ENCODE results near the gene CCNK.

The CCNK gene

DNA sequence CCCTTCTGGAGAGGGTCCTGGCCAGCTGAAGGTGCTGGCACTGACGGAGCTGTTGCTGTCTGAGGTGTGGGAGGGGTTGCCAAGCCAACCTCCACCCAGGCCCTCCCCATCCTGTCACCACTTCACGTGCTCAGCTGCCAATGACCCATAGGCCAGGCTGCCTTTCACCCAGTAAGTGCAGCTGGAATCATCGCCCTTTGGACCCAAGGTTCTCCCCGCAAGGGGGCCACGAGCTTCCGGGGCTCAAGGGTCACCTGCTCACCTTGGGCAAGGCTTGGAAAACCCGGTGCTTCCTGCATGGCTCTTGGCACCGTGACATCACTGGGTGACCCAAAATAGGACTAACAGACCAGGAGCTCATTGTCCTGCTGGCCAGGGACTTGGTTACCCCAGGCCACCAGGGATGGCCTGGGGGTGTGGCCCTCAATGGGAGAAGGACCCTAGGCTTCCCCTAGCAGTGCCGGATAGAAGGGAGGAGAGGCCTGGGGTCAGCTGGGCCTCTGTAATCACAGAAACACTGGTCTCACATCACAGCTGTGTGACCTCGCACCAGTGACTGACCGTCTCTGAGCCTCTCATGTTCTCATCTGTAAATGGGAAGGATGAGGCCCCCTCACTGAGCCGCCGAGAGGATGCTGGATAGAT, 71.5 kb downstream of the CCNK start:
- DNase-seq (ENCODE audit: low read depth), result no peak

DNA sequence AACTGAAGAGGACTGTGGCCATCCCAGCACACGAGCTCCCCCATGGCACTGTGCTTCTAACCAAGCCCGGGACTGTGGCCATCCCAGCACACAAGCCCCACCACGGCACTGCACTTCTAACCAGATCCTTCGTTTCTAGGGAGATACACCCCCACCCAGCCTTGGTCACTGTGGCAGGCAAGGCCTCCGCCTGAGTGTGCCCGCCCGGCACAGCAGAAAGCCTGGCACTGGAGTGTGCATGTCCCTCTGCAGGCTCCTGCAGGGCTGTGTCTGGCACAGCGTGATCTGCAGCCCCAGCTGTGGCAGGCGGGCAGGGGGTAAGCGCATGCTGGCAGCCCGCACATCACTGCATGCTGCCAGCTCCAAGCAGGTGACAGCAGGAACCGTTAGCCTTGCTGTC, 73.0 kb downstream of the CCNK start:
- DNase-seq (ENCODE audit: low read depth), result no peak

DNA sequence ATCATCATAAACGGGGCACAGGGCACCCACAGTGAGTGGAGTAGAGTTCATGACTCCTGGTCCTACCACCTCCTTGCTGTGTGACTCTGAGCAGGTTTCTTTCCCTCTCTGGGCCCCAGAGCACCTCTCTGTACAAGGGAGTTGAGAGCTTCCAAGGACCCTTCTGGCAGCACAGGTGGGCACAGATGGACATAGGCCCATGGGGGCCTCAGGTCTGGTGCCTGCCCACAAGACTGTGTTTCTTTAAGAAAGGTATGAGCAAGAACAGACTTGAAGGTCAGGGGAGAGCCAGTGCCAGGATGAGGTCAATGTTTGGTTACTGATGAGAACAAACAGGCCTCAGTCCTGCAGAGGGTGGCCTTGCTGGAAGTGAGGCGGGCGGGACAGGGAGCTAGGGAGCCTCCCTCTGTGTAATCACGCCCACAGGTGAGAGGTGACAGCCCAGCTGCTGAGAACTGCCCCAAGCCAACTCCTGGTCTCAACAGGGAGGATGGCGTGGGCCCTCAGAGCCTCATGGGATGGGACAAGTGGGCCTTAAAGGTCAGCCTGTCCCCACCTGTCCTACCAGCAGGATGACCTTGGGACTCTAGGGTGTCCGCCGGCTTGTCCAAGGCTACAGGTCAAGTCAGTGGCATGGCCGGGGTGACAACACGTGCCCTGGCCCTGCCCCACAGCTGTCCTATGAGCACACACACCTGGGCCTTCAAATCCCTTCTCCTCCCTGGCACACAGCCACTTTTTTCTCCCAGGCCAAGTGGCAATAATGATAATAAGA, 73.7 kb downstream of the CCNK start:
- DNase-seq (ENCODE audit: low read depth), result no peak

DNA sequence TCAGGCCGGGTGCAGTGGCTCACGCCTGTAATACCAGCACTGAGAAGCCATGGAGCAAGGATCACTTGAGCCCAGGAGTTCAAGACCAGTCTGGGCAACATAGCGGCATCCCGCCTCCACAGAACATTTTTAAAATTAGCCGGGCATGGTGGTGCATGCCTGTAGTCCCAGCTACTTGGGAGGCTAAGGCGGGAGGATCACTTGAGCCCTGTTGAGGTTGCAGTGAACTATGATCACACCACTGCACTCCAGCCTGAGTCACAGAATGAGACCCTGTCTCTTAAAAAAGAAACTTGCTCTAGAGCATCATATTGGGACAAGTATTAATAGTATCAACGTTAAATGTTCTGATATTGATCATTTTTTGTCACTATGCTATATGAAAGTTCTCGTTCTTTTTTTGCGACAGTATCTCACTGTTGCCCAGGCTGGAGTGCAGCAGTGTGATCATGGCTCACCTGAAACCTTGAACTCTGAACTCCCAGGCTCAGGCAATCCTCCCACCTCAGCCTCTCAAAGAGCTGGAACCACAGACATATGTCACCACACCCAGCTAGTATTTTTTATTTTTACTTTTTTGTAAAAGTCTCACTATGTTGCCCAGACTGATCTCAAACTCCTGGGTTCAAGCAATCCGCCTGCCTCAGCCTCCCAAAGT, 75.1 kb downstream of the CCNK start:
- DNase-seq (ENCODE audit: low read depth), result no peak

DNA sequence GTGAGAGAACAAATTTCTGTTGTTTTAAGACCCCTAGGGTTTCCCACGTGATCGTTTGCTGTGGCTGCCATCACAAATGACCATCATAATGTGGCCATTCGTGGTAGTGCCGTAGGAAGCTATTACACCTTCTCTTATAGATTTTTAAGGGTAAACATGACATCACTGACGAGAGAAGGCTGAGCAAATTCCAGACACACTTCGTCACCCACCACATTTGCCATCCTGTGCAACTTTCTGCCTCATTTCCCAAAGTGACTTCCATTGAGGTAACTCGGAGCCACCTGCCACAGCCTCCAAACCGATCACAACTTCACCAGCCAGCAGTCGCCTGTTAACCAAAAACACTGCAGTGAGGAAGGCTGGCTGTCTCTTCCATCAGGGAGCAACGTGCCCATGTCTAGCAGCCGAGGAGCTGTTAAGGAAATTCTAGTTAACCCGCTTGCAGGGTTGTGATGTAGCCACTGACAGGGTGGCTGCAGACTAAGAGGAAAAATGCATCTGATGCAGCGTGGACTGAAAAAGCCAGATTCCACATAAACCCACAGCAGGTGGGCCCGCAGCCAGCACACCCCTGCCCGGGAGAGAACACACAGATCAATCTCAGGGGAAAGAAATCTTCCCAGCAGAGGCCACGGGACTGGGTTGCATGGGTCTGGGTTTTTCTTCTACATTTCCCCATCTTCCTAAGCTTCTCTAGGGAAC, 78.2 kb downstream of the CCNK start:
- DNase-seq (ENCODE audit: low read depth), result no peak

DNA sequence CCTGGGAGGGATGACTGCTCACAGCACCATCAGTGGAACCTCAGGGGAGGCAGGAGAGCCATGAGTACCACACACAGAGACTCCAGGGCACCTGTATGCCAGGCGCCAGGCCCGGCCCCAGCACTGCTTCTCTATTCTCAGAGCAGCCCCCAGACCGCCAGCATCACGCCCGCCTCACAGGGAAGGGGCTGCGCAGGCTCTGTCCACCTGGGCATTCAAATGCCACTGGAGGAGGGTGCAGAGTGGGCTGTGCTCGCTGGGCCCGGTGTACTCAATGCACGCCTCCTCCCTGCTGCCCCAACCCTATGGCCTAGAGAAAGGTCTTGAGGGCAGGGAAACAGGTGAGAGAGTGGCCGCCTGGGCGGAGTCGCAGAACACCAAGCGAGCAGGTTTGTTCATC, 79.2 kb downstream of the CCNK start:
- no peak for DNase-seq (ENCODE audit: low read depth)

DNA sequence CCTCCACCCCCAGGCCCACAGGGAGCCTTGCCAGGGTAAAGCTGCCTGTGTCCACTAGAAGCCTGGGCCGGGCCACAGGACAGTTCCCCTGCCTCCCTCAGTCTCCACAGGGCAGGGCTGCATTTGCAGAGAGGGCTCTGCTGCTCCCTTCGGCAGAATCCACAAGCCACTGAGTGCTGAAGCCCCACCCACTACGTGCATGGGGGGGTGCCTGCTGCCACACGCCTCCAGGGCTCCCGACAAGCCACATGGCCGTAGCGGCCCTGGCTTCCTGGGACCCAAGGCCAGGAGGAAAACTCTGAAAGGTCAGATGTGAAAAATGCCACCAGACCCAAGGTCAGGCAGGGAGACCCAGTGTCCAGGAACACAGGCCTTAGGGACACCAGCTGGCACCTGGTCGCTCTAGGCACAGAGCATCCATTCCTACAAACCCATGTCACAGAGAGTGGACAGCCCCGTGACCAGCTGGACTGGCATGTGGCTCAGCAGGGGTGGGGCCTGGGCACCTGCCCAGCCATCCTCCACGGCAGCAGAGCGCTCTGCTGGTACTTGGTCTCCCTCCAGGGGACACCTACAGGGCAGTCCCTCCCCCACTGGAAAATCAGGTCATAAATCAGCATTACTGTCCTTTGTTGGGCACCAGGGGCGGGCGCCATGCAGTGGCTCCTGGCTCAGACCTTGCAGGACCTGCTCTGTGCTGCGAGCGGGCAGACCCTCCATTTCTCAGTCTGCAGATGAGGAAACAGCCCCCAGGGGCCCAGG, 79.9 kb downstream of the CCNK start:
- no peak for DNase-seq (ENCODE audit: low read depth)

DNA sequence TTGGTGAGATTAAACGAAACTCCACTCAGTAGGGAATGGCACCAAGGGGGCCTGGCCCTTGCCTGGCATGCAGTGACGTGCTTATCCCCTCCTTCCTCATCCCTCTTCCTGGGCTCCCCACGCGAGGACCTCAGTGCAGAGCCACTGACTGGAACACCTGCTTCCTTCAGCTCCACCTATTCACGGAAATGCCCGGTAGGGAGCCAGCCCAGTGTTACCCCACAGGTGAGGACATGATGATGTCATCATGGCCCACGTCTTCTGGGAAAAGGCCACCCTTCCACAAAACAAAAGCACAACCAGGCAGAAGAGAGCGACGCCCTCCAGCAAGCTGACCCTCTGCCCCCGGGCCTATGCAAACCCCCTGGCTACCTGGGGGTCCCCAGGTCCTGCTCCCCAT, 80.7 kb downstream of the CCNK start:
- no peak for DNase-seq (ENCODE audit: low read depth)

Measured in activated gamma-delta T cell treated with anti-CD3 and anti-CD28 coated beads, Interleukin-2, amount 50 U/mL, for 16 hours (primary cell).